ENCODE measurements around the gene CTNND1.

CTNND1 gene

DNA sequence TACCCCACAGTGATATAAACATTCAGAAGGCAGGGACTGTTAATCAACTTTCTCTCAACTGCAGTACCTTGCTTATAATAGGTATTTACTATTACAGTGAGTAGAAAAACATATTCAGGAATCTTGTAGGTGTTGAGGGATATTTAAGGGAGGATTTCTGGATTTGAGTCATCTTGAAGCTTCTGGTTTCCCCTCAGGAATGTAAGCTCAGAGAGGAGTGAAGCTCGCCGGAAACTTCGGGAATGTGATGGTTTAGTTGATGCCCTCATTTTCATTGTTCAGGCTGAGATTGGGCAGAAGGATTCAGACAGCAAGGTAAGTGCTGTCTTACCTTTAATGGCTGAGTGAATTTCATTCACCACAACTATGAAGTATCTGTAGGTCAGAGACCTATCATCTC, 42.9 kb downstream of the CTNND1 start:
- Histone ChIP-seq H2AK5ac (ENCODE audit: low read length) (no peak overlapping the region), H3K4me3 (ENCODE audit: low read depth, low read length) (no peak overlapping the region), H4K91ac (ENCODE audit: low read depth, low read length) (no peak overlapping the region), H3K9me3 (ENCODE audit: insufficient read depth, low read depth, low read length) (no peaks in the 10 kb centered on the region), H2AFZ (ENCODE audit: insufficient read depth, low read length, poor library complexity) (no peak overlapping the region), H3K4me1 (ENCODE audit: control insufficient read depth in 1 of 2, insufficient read depth in 2 of 2, low read length in 2 of 2) (peaks cover 0 to under 1% of the 10 kb centered on the region in 2 experiments), H3K27me3 (ENCODE audit: insufficient read depth, low read length) (no peaks in the 10 kb centered on the region), H4K8ac (ENCODE audit: low read depth, low read length) (no peak overlapping the region), H2BK5ac (ENCODE audit: low read depth, low read length, poor library complexity) (no peak overlapping the region), H3K79me1 (ENCODE audit: low read length) (no peaks in the 10 kb centered on the region), H3K4ac (ENCODE audit: low read depth, low read length) (no peak overlapping the region), H3K79me2 (ENCODE audit: control insufficient read depth, insufficient read depth, low read length, poor library complexity) (peaks cover 2% of the 10 kb centered on the region), H3K36me3 (ENCODE audit: control insufficient read depth in 1 of 2, insufficient read depth in 2 of 2, low read length in 2 of 2) (peaks cover 27 to 56% of the 10 kb centered on the region in 2 experiments), H2BK12ac (ENCODE audit: low read length) (no peak overlapping the region), H4K12ac (ENCODE audit: low read depth, low read length) (no peak overlapping the region), H3K14ac (ENCODE audit: low read length) (no peak overlapping the region), H3K9ac (ENCODE audit: low read length) (no peak overlapping the region), H2BK120ac (ENCODE audit: insufficient read depth, low read length, poor library complexity) (no peak overlapping the region), H3K27ac (ENCODE audit: low read depth, low read length) (no peak overlapping the region), H3K23ac (ENCODE audit: low read length) (no peak overlapping the region), H3K4me2 (ENCODE audit: low read length) (no peak overlapping the region), H3K18ac (ENCODE audit: low read length) (no peak overlapping the region)
- DNase-seq: peak; percentile 26 to 52
- WGBS (ENCODE audit: extremely low coverage, insufficient coverage, insufficient read length): no CpG with 5 or more reads among the region's 3 CpGs

DNA sequence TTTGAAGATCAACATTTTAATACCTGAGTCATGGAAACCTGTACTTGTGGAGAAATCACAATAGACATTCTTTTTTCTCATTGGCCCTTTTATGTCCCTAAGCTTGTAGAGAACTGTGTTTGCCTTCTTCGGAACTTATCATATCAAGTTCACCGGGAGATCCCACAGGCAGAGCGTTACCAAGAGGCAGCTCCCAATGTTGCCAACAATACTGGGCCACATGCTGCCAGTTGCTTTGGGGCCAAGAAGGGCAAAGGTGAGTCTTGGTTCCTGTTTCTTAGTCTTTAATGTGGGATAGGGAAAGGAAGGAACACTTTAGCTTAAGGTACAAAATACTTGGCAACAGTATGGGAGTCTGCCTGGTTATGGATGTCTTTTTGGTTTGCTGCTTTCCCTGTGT, 44.2 kb downstream of the CTNND1 start:
- Histone ChIP-seq H2BK120ac (ENCODE audit: insufficient read depth, low read length, poor library complexity) (no peak overlapping the region), H3K23ac (ENCODE audit: low read length) (no peak overlapping the region), H2AK5ac (ENCODE audit: low read length) (no peak overlapping the region), H3K79me1 (ENCODE audit: low read length) (no peaks in the 10 kb centered on the region), H3K36me3 (ENCODE audit: control insufficient read depth in 1 of 2, insufficient read depth in 2 of 2, low read length in 2 of 2) (peaks cover 38 to 68% of the 10 kb centered on the region in 2 experiments), H3K27me3 (ENCODE audit: insufficient read depth, low read length) (no peaks in the 10 kb centered on the region), H4K12ac (ENCODE audit: low read depth, low read length) (no peak overlapping the region), H3K4me1 (ENCODE audit: control insufficient read depth in 1 of 2, insufficient read depth in 2 of 2, low read length in 2 of 2) (no peaks in the 10 kb centered on the region), H4K91ac (ENCODE audit: low read depth, low read length) (no peak overlapping the region), H4K8ac (ENCODE audit: low read depth, low read length) (no peak overlapping the region), H2BK5ac (ENCODE audit: low read depth, low read length, poor library complexity) (no peak overlapping the region), H2AFZ (ENCODE audit: insufficient read depth, low read length, poor library complexity) (no peak overlapping the region), H3K9me3 (ENCODE audit: insufficient read depth, low read depth, low read length) (no peaks in the 10 kb centered on the region), H3K9ac (ENCODE audit: low read length) (no peak overlapping the region), H2BK12ac (ENCODE audit: low read length) (no peak overlapping the region), H3K14ac (ENCODE audit: low read length) (no peak overlapping the region), H3K79me2 (ENCODE audit: control insufficient read depth, insufficient read depth, low read length, poor library complexity) (peaks cover 2% of the 10 kb centered on the region), H3K4me2 (ENCODE audit: low read length) (no peak overlapping the region), H3K18ac (ENCODE audit: low read length) (no peak overlapping the region), H3K27ac (ENCODE audit: low read depth, low read length) (no peak overlapping the region), H3K4ac (ENCODE audit: low read depth, low read length) (no peak overlapping the region), H3K4me3 (ENCODE audit: low read depth, low read length) (no peak overlapping the region)
- WGBS (ENCODE audit: extremely low coverage, insufficient coverage, insufficient read length): no CpG with 5 or more reads among the region's 3 CpGs
- no peak for DNase-seq

DNA sequence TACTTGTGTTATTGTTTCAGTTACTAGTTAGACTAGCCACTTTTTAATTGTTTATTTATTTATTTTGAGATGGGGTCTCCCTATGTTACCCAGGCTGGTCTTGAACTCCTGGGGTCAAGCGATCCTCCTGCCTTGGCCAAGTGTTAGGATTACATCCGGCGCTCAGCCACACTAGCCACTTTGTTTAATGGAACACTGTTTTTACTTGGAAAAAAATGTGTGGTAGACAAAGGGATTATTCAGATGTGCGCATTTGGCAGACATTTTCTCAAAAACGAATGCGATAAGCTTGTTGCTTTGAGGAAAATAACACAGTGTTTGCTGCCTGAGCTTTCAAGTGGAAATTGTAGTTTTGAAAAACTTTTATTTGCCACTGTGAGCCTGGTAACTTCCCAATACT, 51.0 kb downstream of the CTNND1 start:
- Histone ChIP-seq H4K12ac (ENCODE audit: low read depth, low read length) (no peak overlapping the region), H3K14ac (ENCODE audit: low read length) (no peak overlapping the region), H3K9ac (ENCODE audit: low read length) (no peak overlapping the region), H3K4ac (ENCODE audit: low read depth, low read length) (no peak overlapping the region), H3K79me2 (ENCODE audit: control insufficient read depth, insufficient read depth, low read length, poor library complexity) (no peaks in the 10 kb centered on the region), H3K79me1 (ENCODE audit: low read length) (no peaks in the 10 kb centered on the region), H2AFZ (ENCODE audit: insufficient read depth, low read length, poor library complexity) (no peak overlapping the region), H4K91ac (ENCODE audit: low read depth, low read length) (no peak overlapping the region), H3K27ac (ENCODE audit: low read depth, low read length) (no peak overlapping the region), H3K36me3 (ENCODE audit: control insufficient read depth in 1 of 2, insufficient read depth in 2 of 2, low read length in 2 of 2) (peaks cover 40 to 70% of the 10 kb centered on the region in 2 experiments), H3K4me3 (ENCODE audit: low read depth, low read length) (no peak overlapping the region), H3K4me1 (ENCODE audit: control insufficient read depth in 1 of 2, insufficient read depth in 2 of 2, low read length in 2 of 2) (no peaks in the 10 kb centered on the region), H3K27me3 (ENCODE audit: insufficient read depth, low read length) (no peaks in the 10 kb centered on the region), H3K9me3 (ENCODE audit: insufficient read depth, low read depth, low read length) (no peaks in the 10 kb centered on the region), H2BK120ac (ENCODE audit: insufficient read depth, low read length, poor library complexity) (no peak overlapping the region), H2BK5ac (ENCODE audit: low read depth, low read length, poor library complexity) (no peak overlapping the region), H3K18ac (ENCODE audit: low read length) (no peak overlapping the region), H2BK12ac (ENCODE audit: low read length) (no peak overlapping the region), H3K23ac (ENCODE audit: low read length) (no peak overlapping the region), H2AK5ac (ENCODE audit: low read length) (no peak overlapping the region), H4K8ac (ENCODE audit: low read depth, low read length) (no peak overlapping the region), H3K4me2 (ENCODE audit: low read length) (no peak overlapping the region)
- no CpG with 5 or more reads among the region's 6 CpGs for WGBS (ENCODE audit: extremely low coverage, insufficient coverage, insufficient read length)
- no peak for DNase-seq

DNA sequence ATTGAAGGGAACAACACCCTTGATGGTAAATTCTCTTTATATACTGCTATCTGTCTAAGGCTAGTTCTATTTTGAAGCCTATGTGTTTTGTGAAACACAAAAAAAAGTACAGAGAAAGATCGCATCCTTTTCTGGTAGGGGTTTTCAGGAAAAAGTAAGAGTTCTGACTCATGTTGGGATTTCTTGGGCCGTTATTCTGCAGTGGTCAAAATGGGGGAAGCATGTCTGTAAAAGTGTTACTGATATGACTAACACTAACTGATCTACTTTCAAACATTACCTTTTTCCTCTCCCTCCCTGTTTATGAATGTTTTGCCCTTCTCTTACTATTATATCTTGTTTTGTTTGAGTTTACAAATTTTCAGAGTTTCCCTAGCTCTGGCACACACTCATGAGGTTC, 53.9 kb downstream of the CTNND1 start:
- H2BK5ac ChIP-seq (ENCODE audit: low read depth, low read length, poor library complexity): no peak overlapping the region
- H3K27me3 ChIP-seq (ENCODE audit: insufficient read depth, low read length): no peaks in the 10 kb centered on the region
- no peak overlapping the region for H2AFZ ChIP-seq (ENCODE audit: insufficient read depth, low read length, poor library complexity)
- no peak overlapping the region for H3K18ac ChIP-seq (ENCODE audit: low read length)
- H2BK120ac ChIP-seq (ENCODE audit: insufficient read depth, low read length, poor library complexity): no peak overlapping the region
- no peak overlapping the region for H3K4me3 ChIP-seq (ENCODE audit: low read depth, low read length)
- no peaks in the 10 kb centered on the region for H3K9me3 ChIP-seq (ENCODE audit: insufficient read depth, low read depth, low read length)
- H3K9ac ChIP-seq (ENCODE audit: low read length): no peak overlapping the region
- H3K23ac ChIP-seq (ENCODE audit: low read length): no peak overlapping the region
- no peaks in the 10 kb centered on the region for H3K79me2 ChIP-seq (ENCODE audit: control insufficient read depth, insufficient read depth, low read length, poor library complexity)
- H3K4me2 ChIP-seq (ENCODE audit: low read length): no peak overlapping the region
- peaks cover 30 to 53% of the 10 kb centered on the region in 2 experiments for H3K36me3 ChIP-seq (ENCODE audit: control insufficient read depth in 1 of 2, insufficient read depth in 2 of 2, low read length in 2 of 2)
- no peak overlapping the region for H3K14ac ChIP-seq (ENCODE audit: low read length)
- no peak overlapping the region for H2AK5ac ChIP-seq (ENCODE audit: low read length)
- no peak overlapping the region for H2BK12ac ChIP-seq (ENCODE audit: low read length)
- H4K12ac ChIP-seq (ENCODE audit: low read depth, low read length): no peak overlapping the region
- no peak for DNase-seq
- H3K4ac ChIP-seq (ENCODE audit: low read depth, low read length): no peak overlapping the region
- WGBS (ENCODE audit: extremely low coverage, insufficient coverage, insufficient read length): no CpG with 5 or more reads among the region's 2 CpGs
- no peaks in the 10 kb centered on the region for H3K79me1 ChIP-seq (ENCODE audit: low read length)
- H3K27ac ChIP-seq (ENCODE audit: low read depth, low read length): no peak overlapping the region
- H4K8ac ChIP-seq (ENCODE audit: low read depth, low read length): no peak overlapping the region
- no peaks in the 10 kb centered on the region for H3K4me1 ChIP-seq (ENCODE audit: control insufficient read depth in 1 of 2, insufficient read depth in 2 of 2, low read length in 2 of 2)
- H4K91ac ChIP-seq (ENCODE audit: low read depth, low read length): no peak overlapping the region

Data from trophoblast cell (in vitro differentiated cells and primary cell).